ENCODE measurements around the gene CDC42SE2. TPM values are rescaled to one million over a fixed set of nuclear protein-coding genes. Genes with fewer than 3 reads are reported as not detected.

CDC42SE2 gene
- total RNA-seq, 2 experiments from 2014 or later, result 105 to 106 TPM

DNA sequence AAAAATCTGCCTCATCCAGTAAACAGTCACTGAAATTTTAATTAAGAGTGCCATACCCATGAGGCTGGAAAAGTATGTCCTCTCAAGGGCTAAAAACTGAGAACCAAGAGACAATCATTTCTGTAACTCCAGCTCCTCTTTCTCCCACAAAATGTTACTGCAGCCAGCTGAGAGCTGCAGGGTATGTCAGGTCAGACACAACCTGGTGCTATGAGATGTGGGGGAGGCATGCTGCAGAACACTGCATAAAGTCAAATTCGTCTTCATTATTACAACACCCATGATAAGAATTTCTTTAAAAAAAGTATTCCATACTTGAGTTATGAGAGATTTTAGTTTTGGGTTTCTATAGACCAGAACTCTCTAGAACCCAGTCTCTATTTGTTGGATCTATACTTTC lies 162.2 kb downstream of the CDC42SE2 start:
- POLR2A ChIA-PET, result no interaction called here
- CTCF ChIA-PET, result interaction anchor here (0.7 kb wide), 1 partner anchor 200 kb away, joined by 4 read pairs; no protein-coding TSS in a partner anchor

DNA sequence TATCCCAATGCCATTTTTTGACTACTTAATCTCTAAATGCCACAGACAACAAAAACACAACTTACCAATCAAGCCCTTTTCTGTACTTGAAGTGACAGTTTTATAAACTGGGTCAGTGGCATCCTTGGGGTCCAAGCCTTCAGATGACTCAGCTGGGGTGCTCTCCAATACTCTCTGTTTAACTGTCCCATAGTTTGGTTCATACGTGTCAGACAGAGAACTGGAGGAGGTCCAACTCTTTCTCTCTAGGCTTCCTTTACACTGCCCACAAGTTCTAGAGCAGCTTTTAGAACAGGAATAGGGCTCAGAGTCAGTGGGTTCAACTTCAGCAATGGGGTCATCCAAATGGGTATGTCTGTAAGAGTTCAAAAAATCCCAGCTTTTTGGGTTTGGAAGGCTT lies 166.9 kb downstream of the CDC42SE2 start:
- ChIA-PET CTCF (no interaction called here), POLR2A (no interaction called here)

DNA sequence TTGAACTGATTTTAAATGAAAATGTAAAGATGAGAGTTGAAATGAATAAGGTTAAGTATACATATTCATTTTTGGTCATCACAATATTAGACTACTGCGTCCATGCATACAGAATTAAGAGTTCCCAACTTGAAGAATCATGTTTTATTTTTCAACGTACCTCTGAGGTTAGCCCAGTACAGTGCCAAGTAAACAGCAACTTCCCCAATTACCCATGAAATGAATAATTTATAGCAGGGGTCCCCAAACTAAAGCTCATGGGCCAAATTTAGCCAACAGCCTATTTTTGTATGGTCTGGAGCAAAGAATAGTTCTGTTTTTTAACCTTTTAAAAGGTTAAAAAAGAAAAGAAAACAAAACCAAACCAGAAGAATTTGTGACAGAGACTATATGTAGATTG lies 167.9 kb downstream of the CDC42SE2 start:
- POLR2A ChIA-PET, result no interaction called here
- CTCF ChIA-PET, result no interaction called here

DNA sequence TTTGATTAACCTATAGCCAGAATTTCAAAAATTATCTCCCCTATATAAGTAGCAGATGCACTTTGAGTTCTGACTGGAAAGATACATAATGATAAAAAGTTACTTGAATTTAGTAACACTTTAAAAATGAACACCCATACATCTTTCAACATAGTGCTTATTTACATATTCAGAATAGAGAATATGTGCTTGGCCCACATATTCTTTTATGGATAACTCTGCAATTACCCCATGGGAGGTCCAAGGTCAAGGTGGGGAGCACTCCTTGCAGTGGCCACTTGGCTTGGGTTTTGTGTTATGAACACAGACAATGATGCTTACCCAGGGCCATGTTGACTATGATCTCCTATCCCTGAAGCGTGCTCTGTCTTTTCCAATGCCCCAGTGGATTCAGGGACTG lies 169.3 kb downstream of the CDC42SE2 start:
- POLR2A ChIA-PET, result no interaction called here
- CTCF ChIA-PET, result no interaction called here

DNA sequence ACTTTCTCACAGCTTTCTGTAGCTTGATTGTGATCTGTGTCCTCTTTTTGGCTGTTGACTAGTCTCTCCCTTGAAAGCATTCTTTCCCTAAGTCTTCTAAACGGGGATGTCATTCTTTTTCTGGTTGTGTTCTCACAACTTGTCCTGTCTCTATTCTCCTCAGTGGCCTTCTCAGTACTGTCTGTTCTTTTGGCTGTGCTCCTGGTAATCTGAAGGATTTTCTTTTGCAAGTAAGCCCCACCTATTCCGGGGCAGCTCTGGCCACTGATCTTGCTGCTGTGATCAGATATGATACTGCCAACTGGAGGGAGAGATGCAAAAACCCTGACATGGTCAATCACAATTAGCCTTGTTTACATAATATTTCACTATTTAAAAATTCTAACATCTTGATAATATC lies 172.2 kb downstream of the CDC42SE2 start:
- POLR2A ChIA-PET, result no interaction called here
- CTCF ChIA-PET, result no interaction called here

DNA sequence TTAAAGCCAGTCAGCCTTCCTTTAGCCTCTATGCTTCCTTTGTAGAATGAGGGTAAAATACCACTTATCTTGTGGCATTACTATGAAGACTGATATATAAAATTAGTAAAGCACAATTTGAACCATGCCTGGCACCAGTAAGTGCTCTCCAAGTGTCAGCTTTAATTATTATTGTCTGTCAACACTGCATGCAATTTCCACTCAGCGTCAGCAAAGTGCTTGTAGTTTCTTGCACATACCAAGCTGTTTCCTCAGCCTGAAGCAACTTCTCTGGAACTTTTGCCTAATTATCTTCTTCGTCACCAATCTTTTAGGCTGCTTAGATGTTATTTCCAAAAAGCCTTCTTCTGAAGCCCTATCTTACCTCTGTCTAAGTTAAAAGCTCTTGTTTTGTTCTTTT lies 177.3 kb downstream of the CDC42SE2 start:
- ChIA-PET POLR2A (no interaction called here), CTCF (no interaction called here)

Other genes with a start within 250 kb of the CDC42SE2 start
- 100 to 1,000 TPM; 343 to 362 TPM for gene HINT1, start 98.8 kb upstream of the CDC42SE2 start, total RNA-seq
- gene LYRM7, start 93.1 kb upstream of the CDC42SE2 start, total RNA-seq, result 10 to 100 TPM; 24.1 to 24.5 TPM

All from activated CD8-positive, alpha-beta memory T cell treated with anti-CD3 and anti-CD28 coated beads for 36 hours (primary cell).